Measurements from ENCODE around the gene PBRM1. TPM values are rescaled to one million over a fixed set of nuclear protein-coding genes. Genes with fewer than 3 reads are reported as not detected.

The PBRM1 gene
- total and polyA plus RNA-seq, 4 donors = 7.1 to 65.7 (median 38.7) TPM

GRCh38 chr3:52633786-52634185 lies 51.9 kb downstream of the PBRM1 start (continued):
- TF ChIP-seq REST (IDR thresholded peaks at IDR 0.05) = no peak

- TF ChIP-seq RAD21 (IDR thresholded peaks at IDR 0.05) (no peak), ZBTB33 (IDR thresholded peaks at IDR 0.05) (no peak), MAX (IDR thresholded peaks at IDR 0.05) (no peak), CTCF (IDR thresholded peaks at IDR 0.05; ENCODE audit: low read depth, low read length, missing input control) (no peak), JUND (IDR thresholded peaks at IDR 0.05) (no peak), HNF4A (conservative IDR thresholded peaks at IDR 0.05) (no peak), YY1 (IDR thresholded peaks at IDR 0.05) (no peak), SP1 (IDR thresholded peaks at IDR 0.05) (no peak), FOXA2 (IDR thresholded peaks at IDR 0.05) (no peak), RXRA (IDR thresholded peaks at IDR 0.05) (no peak), GABPA (IDR thresholded peaks at IDR 0.05 in 1 of 2, conservative IDR thresholded peaks at IDR 0.05 in 1 of 2) (no peak), REST (IDR thresholded peaks at IDR 0.05) (no peak)
- 97% methylated on average over 3 of the region's 3 CpGs for WGBS
- no peak for DNase-seq (ENCODE audit: low spot score)
- Histone ChIP-seq H3K4me3 (ENCODE audit: low read depth in 1 of 3, low read length in 3 of 3) (no peak overlapping the region), H3K27ac (ENCODE audit: low read depth in 1 of 2, low read length in 2 of 2) (no peak overlapping the region), H3K36me3 (ENCODE audit: control insufficient read depth in 4 of 4, insufficient read depth in 3 of 4, low read depth in 1 of 4, low read length in 3 of 4) (peaks cover 5 to 39% (median 39%) of the 10 kb centered on the region in 4 donors), H3K4me1 (ENCODE audit: control insufficient read depth in 4 of 4, insufficient read depth in 4 of 4, low read length in 3 of 4) (no peaks in the 10 kb centered on the region), H3K27me3 (ENCODE audit: control insufficient read depth in 4 of 4, insufficient read depth in 4 of 4, low read length in 3 of 4) (no peaks in the 10 kb centered on the region), H3K9ac (ENCODE audit: low read depth in 1 of 2, low read length in 2 of 2) (no peak overlapping the region), H3K9me3 (ENCODE audit: control insufficient read depth in 4 of 4, low read length in 3 of 4) (no peaks in the 10 kb centered on the region)
These were observed 60.7 kb downstream of the PBRM1 start for GRCh38 chr3:52625041-52625440.

Measured in liver (tissue), 9 donors.